ENCODE results near the gene TULP1.

DNA sequence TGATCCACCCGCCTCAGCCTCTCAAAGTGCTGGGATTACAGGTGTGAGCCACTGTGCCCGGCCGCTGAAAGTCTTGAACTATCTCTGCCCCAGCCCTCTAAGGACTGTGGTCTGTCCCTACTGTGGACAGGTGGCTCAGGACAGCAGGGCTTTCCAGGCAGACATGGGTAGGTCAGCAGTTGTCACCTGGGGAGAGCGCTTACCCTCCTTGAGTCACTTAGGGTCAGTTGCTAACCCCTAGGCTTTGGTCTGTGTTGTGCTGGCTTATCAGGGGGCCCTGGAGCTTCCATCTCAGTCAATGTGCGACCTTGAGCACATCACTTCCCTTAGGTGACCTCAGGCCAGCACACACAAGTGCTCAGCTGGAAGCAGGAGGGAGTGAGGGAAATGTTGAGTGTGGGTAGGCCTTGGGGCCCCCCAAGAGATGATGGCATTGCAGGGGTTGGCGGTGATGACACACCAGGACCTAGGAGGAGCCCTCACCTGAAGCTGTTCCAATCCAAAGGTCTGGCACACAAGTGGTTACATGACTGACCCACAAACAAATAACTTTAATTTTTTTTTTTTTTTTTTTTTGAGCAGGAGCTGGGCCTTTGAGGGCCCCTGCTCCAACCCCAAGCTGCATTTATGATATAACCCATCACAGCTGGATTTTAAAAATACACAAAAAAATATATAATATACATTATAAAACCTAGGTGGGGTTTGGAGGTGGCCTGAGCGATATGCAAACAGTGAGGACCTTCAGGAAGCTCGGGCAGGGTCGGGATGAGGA is 39.4 kb downstream of the TULP1 start:
- TF ChIP-seq, protein P1, sequence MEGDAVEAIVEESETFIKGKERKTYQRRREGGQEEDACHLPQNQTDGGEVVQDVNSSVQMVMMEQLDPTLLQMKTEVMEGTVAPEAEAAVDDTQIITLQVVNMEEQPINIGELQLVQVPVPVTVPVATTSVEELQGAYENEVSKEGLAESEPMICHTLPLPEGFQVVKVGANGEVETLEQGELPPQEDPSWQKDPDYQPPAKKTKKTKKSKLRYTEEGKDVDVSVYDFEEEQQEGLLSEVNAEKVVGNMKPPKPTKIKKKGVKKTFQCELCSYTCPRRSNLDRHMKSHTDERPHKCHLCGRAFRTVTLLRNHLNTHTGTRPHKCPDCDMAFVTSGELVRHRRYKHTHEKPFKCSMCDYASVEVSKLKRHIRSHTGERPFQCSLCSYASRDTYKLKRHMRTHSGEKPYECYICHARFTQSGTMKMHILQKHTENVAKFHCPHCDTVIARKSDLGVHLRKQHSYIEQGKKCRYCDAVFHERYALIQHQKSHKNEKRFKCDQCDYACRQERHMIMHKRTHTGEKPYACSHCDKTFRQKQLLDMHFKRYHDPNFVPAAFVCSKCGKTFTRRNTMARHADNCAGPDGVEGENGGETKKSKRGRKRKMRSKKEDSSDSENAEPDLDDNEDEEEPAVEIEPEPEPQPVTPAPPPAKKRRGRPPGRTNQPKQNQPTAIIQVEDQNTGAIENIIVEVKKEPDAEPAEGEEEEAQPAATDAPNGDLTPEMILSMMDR (conservative IDR thresholded peaks at IDR 0.05): no peak
- TF ChIP-seq EZH2 (IDR thresholded peaks at IDR 0.05; ENCODE audit: low read depth): no peak

All from PC-9 (cell line).